Endodermal cell (in vitro differentiated cells): Measurements from ENCODE around the gene RCOR1. TPM values are rescaled to one million over a fixed set of nuclear protein-coding genes. Genes with fewer than 3 reads are reported as not detected.

Experiments used
- DNase-seq: peaks from one replicate; pipeline ENCODE4 v3.0.0-alpha.2; 2017
- H3K27ac ChIP-seq: 2 replicates; pipeline ENCODE4 v1.5.1; 2013; ENCODE audit warnings: mild to moderate bottlenecking, low read depth, low read length, moderate library complexity
- H3K27me3 ChIP-seq: 2 replicates; pipeline ENCODE4 v1.6.1; 2013; ENCODE audit warnings: mild to moderate bottlenecking, low read length, moderate library complexity; ENCODE audit not compliant: insufficient read depth, control insufficient read depth, poor library complexity, severe bottlenecking
- H3K36me3 ChIP-seq: 2 replicates; pipeline ENCODE4 v1.7.0; 2013; ENCODE audit warnings: mild to moderate bottlenecking, low read length, moderate library complexity; ENCODE audit not compliant: control insufficient read depth, insufficient read depth
- H3K4me1 ChIP-seq: one replicate; pipeline ENCODE4 v1.7.0; 2013; ENCODE audit warnings: low read length; ENCODE audit not compliant: control insufficient read depth, insufficient read depth
- H3K4me3 ChIP-seq: 2 replicates; pipeline ENCODE4 v1.5.1; 2013; ENCODE audit warnings: mild to moderate bottlenecking, low read length, moderate library complexity
- H3K9ac ChIP-seq: 2 replicates; pipeline ENCODE4 v1.6.1; 2013; ENCODE audit warnings: mild to moderate bottlenecking, low read length, moderate library complexity; ENCODE audit not compliant: poor library complexity, severe bottlenecking; ENCODE audit errors: extremely low read depth
- H3K9me3 ChIP-seq: 2 replicates; pipeline ENCODE4 v1.6.1; 2013; ENCODE audit warnings: mild to moderate bottlenecking, low read length, moderate library complexity; ENCODE audit not compliant: control insufficient read depth
- H3K27ac Mint-ChIP-seq: 2 replicates; pipeline ENCODE4 v1.8.0; 2020; ENCODE audit warnings: mixed read lengths
- H3K27me3 Mint-ChIP-seq: 2 replicates; pipeline ENCODE4 v1.8.0; 2021; ENCODE audit warnings: mild to moderate bottlenecking, mixed read lengths; ENCODE audit not compliant: insufficient read depth
- H3K36me3 Mint-ChIP-seq: 2 replicates; pipeline ENCODE4 v1.8.0; 2020; ENCODE audit warnings: low read depth, mixed read lengths
- H3K4me1 Mint-ChIP-seq: 2 replicates; pipeline ENCODE4 v1.8.0; 2020; ENCODE audit warnings: mixed read lengths
- H3K4me3 Mint-ChIP-seq: 2 replicates; pipeline ENCODE4 v1.8.0; 2020; ENCODE audit warnings: mild to moderate bottlenecking, moderate library complexity, mixed read lengths
- H3K9me3 Mint-ChIP-seq: 2 replicates; pipeline ENCODE4 v1.8.0; 2020; ENCODE audit warnings: mild to moderate bottlenecking, mixed read lengths
- WGBS, 2 experiments: methylation state at CpG; one replicate each; pipeline versions ENCODE4 v1.1.5 to v1.1.7; 2013; ENCODE audit warnings: missing lambda C conversion rate in 2 of 2, mixed read lengths in 1 of 2; ENCODE audit not compliant: insufficient coverage in 1 of 2, insufficient read length in 1 of 2; 5-methylcytosine and 5-hydroxymethylcytosine counted together
- total RNA-seq, 2 donors: library from RNA; stranded (reverse); fragmentation: NEBNext Ultra II Directional in 1 of 2; extraction: Animal tissue kit (Norgen Biotek cat#: 25700) in 1 of 2; gene quantifications; 2 replicates in 1 of 2; 3 replicates in 1 of 2; pipeline ENCODE4 v1.2.1, GENCODE V29; 2021
- TF ChIP-seq, protein P1 (sequence below): fragments of 200-600 bp; sonication (generic); conservative IDR thresholded peaks from 2 replicates; pipeline ENCODE4 v1.5.0; 2021; ENCODE audit warnings: antibody characterized with exemption, mild to moderate bottlenecking

RCOR1 gene
- total RNA-seq, 2 donors from 2014 or later: 30.3 to 31.5 TPM

DNA sequence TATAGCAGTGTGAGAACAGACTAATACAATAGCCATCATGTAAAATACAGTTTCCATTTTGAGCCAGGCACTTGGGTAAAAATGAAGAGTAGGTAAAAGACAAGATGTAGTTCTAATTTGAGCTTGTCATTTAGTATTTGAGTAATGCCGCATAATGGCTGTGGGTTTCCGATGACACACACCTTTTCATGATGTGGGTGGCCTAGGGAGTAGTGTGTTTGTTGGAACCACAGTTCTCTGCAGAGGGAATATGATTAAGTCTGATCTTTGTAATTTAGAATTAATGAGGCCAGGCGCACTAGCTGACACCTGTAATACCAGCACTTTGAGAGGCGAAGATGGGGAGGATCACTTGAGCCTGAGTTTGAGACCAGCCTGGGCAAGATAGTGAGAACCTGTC is 61.8 kb downstream of the RCOR1 start:
- H3K4me1 ChIP-seq: no peaks in the 10 kb centered on the region
- Mint-ChIP-seq H3K27me3 (no peaks in the 10 kb centered on the region), H3K27ac (no peak overlapping the region), H3K9me3 (peaks cover 3% of the 10 kb centered on the region), H3K4me1 (peaks cover 6% of the 10 kb centered on the region), H3K36me3 (peaks cover 3% of the 10 kb centered on the region), H3K4me3 (no peak overlapping the region)
- DNase-seq: no peak
- H3K9ac ChIP-seq: no peak overlapping the region
- H3K9me3 ChIP-seq: peaks cover 7% of the 10 kb centered on the region
- no peaks in the 10 kb centered on the region for H3K27me3 ChIP-seq
- TF ChIP-seq, protein P1, sequence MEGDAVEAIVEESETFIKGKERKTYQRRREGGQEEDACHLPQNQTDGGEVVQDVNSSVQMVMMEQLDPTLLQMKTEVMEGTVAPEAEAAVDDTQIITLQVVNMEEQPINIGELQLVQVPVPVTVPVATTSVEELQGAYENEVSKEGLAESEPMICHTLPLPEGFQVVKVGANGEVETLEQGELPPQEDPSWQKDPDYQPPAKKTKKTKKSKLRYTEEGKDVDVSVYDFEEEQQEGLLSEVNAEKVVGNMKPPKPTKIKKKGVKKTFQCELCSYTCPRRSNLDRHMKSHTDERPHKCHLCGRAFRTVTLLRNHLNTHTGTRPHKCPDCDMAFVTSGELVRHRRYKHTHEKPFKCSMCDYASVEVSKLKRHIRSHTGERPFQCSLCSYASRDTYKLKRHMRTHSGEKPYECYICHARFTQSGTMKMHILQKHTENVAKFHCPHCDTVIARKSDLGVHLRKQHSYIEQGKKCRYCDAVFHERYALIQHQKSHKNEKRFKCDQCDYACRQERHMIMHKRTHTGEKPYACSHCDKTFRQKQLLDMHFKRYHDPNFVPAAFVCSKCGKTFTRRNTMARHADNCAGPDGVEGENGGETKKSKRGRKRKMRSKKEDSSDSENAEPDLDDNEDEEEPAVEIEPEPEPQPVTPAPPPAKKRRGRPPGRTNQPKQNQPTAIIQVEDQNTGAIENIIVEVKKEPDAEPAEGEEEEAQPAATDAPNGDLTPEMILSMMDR: no peak
- H3K27ac ChIP-seq: no peak overlapping the region
- no peaks in the 10 kb centered on the region for H3K36me3 ChIP-seq
- WGBS, 2 experiments: 91 to 95% methylated on average over 4 of the region's 4 CpGs
- no peak overlapping the region for H3K4me3 ChIP-seq

DNA sequence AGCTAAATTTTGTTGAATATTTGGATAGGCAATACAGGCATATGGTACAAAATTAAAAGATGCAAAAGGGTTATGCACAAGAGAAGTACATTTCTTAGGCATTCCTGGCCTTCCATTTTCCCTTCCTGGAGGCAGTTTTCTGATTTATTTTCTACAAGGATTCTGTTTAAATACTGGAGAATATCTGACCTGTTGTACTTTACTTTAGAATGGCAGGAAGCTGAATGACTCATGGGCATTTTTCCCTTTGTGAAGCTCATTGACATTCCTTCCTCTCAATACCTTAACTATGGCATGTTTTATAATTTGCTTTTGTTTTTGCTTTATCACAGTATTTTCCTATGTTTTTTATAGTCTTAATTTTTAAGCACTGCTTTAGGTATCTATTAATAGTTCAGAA is 62.7 kb downstream of the RCOR1 start:
- Histone ChIP-seq H3K27ac (no peak overlapping the region), H3K36me3 (no peaks in the 10 kb centered on the region), H3K9ac (no peak overlapping the region), H3K4me3 (no peak overlapping the region), H3K4me1 (no peaks in the 10 kb centered on the region), H3K9me3 (peaks cover 7% of the 10 kb centered on the region), H3K27me3 (no peaks in the 10 kb centered on the region)
- no peak for DNase-seq
- Mint-ChIP-seq H3K4me3 (no peak overlapping the region), H3K27ac (peak overlapping the region; percentile 53), H3K27me3 (no peaks in the 10 kb centered on the region), H3K4me1 (peaks cover 6% of the 10 kb centered on the region), H3K36me3 (peaks cover 3% of the 10 kb centered on the region), H3K9me3 (peaks cover 3% of the 10 kb centered on the region)
- TF ChIP-seq, protein P1: no peak

DNA sequence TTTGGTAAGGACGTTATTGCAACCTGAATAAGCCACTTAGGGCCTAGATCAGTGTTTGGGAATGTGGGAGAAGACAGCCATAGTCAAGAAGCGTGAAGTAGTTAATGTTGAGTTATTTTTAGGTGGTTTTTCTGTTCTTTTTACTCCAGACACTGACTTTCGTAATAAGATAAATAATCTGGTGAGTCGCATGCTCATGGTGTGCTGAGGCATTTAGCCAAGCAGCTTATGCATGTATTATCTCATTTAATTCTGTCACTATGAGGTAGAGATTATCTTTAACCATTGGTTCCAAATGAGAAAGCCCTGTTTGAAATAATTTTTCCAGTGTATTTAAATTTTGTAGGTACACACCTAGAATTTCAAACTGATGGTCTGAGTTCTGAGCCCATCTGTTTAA is 67.3 kb downstream of the RCOR1 start:
- H3K9ac ChIP-seq: no peak overlapping the region
- H3K4me3 ChIP-seq: no peak overlapping the region
- DNase-seq: no peak
- Mint-ChIP-seq H3K36me3 (no peaks in the 10 kb centered on the region), H3K27ac (no peak overlapping the region), H3K9me3 (no peaks in the 10 kb centered on the region), H3K27me3 (no peaks in the 10 kb centered on the region), H3K4me1 (peaks cover 22% of the 10 kb centered on the region), H3K4me3 (no peak overlapping the region)
- no peaks in the 10 kb centered on the region for H3K9me3 ChIP-seq
- H3K4me1 ChIP-seq: no peaks in the 10 kb centered on the region
- H3K27me3 ChIP-seq: no peaks in the 10 kb centered on the region
- 94% methylated on average over 4 of the region's 4 CpGs for WGBS, 2 experiments
- no peaks in the 10 kb centered on the region for H3K36me3 ChIP-seq
- H3K27ac ChIP-seq: no peak overlapping the region
- TF ChIP-seq, protein P1: no peak
